IPS DF 6.9 (cell line): Measurements from ENCODE around the gene VTCN1.
"Not testable (repeated sequence)": the region's sequence is repeated elsewhere in the genome, so short reads cannot be mapped to it uniquely, and the experiment has no call there.

Experiments
- DNase-seq: peaks from one replicate; pipeline ENCODE4 v3.0.0-alpha.2; 2013; ENCODE audit warnings: low read depth, low spot score
- H3K27ac ChIP-seq: one replicate; pipeline ENCODE4 v1.5.1; 2013; ENCODE audit warnings: low read length, control low read depth
- H3K27me3 ChIP-seq: 2 replicates; pipeline ENCODE4 v1.6.1; 2013; ENCODE audit warnings: mild to moderate bottlenecking, low read length; ENCODE audit not compliant: control insufficient read depth, insufficient read depth
- H3K36me3 ChIP-seq: 2 replicates; pipeline ENCODE4 v1.6.1; 2013; ENCODE audit warnings: low read length; ENCODE audit not compliant: control insufficient read depth, insufficient read depth
- H3K4me1 ChIP-seq: 2 replicates; pipeline ENCODE4 v1.6.1; 2013; ENCODE audit warnings: low read length; ENCODE audit not compliant: control insufficient read depth, insufficient read depth
- H3K4me3 ChIP-seq: 2 replicates; pipeline ENCODE4 v1.5.1; 2013; ENCODE audit warnings: mild to moderate bottlenecking, low read length
- H3K9me3 ChIP-seq: 2 replicates; pipeline ENCODE4 v1.6.1; 2013; ENCODE audit warnings: low read length, inconsistent platforms; ENCODE audit not compliant: control insufficient read depth, insufficient read depth
- WGBS: extraction: QIAGEN DNeasy Blood & Tissue Kit; methylation state at CpG from one replicate; pipeline ENCODE4 v1.1.7; 2013; ENCODE audit warnings: mixed read lengths, missing lambda C conversion rate; ENCODE audit not compliant: insufficient read length, insufficient coverage; 5-methylcytosine and 5-hydroxymethylcytosine counted together

VTCN1 gene

GRCh38 chr1:117169871-117170596, 40.7 kb downstream of the VTCN1 start:
- H3K4me1 ChIP-seq, result no peaks in the 10 kb centered on the region
- H3K27me3 ChIP-seq, result no peaks in the 10 kb centered on the region
- DNase-seq, result no peak
- H3K27ac ChIP-seq, result no peak overlapping the region
- H3K36me3 ChIP-seq, result no peaks in the 10 kb centered on the region
- no peaks in the 10 kb centered on the region for H3K9me3 ChIP-seq
- WGBS, result no CpG with 5 or more reads among the region's 4 CpGs
- no peak overlapping the region for H3K4me3 ChIP-seq

- no peak overlapping the region for H3K4me3 ChIP-seq
- no peak overlapping the region for H3K27ac ChIP-seq
- no peaks in the 10 kb centered on the region for H3K36me3 ChIP-seq
- H3K4me1 ChIP-seq, result no peaks in the 10 kb centered on the region
- H3K9me3 ChIP-seq, result no peaks in the 10 kb centered on the region
- no peaks in the 10 kb centered on the region for H3K27me3 ChIP-seq
- DNase-seq, result no peak
Observed at GRCh38 chr1:117167402-117167801, 43.3 kb downstream of the VTCN1 start.

DNA sequence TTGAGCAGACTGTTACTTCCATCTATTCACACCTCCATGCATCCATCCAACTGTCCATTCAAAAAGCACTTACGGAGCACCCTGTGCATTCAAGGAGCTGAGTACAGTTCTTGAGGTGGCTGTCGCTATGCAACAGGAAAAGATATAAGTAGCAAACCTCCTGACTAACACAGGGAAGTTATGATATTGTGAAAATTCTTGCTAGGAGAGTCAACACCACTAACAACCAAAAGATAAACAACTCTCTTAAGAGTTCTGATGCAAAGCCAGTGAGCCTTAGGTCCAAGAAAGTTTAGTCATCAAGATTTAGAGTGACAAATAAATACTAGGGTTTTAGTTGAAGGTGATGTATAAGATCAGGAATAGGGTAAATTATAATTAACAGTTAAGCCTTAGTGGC, 44.7 kb downstream of the VTCN1 start:
- H3K27me3 ChIP-seq, result no peaks in the 10 kb centered on the region
- H3K27ac ChIP-seq, result no peak overlapping the region
- no peak for DNase-seq
- H3K36me3 ChIP-seq, result no peaks in the 10 kb centered on the region
- no CpG with 5 or more reads among the region's 2 CpGs for WGBS
- no peaks in the 10 kb centered on the region for H3K4me1 ChIP-seq
- H3K4me3 ChIP-seq, result no peak overlapping the region
- H3K9me3 ChIP-seq, result no peaks in the 10 kb centered on the region

DNA sequence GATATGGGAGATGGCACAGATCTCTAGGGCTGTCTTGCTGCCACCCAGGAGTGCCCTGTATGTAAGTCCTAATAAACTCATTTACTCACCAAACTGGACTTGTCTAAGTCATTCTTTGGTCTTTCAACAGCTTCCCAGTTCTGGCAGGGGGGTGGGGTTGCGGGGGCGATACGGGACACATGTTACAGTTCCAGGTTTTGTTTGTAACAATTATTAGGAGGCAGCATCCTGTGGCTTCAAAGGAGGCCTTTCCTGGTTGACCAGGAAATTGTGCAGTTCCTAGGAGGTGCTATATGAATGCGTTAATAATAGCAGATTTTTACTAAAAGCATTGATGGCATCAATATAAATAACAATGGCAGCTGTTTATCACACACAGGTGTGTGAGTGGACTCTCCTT, 46.5 kb downstream of the VTCN1 start:
- Histone ChIP-seq H3K27ac (no peak overlapping the region), H3K36me3 (no peaks in the 10 kb centered on the region), H3K4me1 (no peaks in the 10 kb centered on the region), H3K9me3 (no peaks in the 10 kb centered on the region), H3K4me3 (no peak overlapping the region), H3K27me3 (no peaks in the 10 kb centered on the region)
- no peak for DNase-seq
- WGBS, result no CpG with 5 or more reads among the region's 4 CpGs

DNA sequence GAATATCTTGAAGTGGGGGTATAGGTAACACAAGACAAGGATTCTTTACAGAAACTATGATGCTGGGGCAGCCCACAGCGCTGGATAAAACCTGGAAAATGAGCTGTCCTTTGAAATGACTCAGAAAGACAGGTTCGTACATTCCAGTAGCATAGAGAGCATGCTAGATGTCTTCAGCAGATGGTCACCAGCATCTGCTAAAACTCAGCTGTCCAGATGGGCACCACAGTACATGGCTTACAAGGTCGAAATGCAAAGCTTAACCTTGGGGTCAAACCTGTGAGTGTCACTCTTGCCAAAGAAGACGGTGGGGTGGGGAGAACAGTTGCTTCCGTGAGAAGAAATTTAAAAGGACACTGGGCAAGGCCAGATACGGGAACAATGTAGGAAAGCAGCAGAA, 47.9 kb downstream of the VTCN1 start:
- no peak overlapping the region for H3K27ac ChIP-seq
- H3K9me3 ChIP-seq, result no peaks in the 10 kb centered on the region
- no peak for DNase-seq
- no peaks in the 10 kb centered on the region for H3K27me3 ChIP-seq
- no peak overlapping the region for H3K4me3 ChIP-seq
- no CpG with 5 or more reads among the region's 6 CpGs for WGBS
- no peaks in the 10 kb centered on the region for H3K36me3 ChIP-seq
- H3K4me1 ChIP-seq, result no peaks in the 10 kb centered on the region

DNA sequence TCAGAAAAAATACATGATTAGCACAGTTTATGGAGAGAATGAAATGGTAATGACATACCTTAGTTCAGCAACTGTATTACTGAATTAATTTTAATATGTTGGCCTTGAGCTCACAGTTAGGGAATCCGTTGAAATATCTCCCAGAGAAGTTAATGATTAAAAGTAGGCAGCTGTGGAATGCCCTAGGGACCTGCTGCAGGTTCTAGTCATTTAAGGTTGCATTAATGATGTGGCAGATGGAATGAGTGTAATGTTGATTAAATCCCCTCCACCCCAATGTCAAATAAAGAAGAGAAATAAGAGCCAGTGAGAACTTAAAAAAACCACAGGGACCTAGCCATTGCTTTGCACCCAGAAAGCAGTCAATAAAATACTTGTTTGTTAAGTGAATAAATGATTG, 48.8 kb downstream of the VTCN1 start:
- H3K27ac ChIP-seq, result no peak overlapping the region

GRCh38 chr1:117151305-117151704, 59.4 kb downstream of the VTCN1 start:
- not testable (repeated sequence) for H3K9me3 ChIP-seq, H3K4me3 ChIP-seq, H3K27ac ChIP-seq, H3K4me1 ChIP-seq, H3K36me3 ChIP-seq, DNase-seq, H3K27me3 ChIP-seq
- no CpG with 5 or more reads among the region's 5 CpGs for WGBS

More for the DNA sequence above, 48.8 kb downstream of the VTCN1 start:
- Histone ChIP-seq H3K36me3 (no peaks in the 10 kb centered on the region), H3K4me3 (no peak overlapping the region), H3K4me1 (no peaks in the 10 kb centered on the region), H3K9me3 (no peaks in the 10 kb centered on the region), H3K27me3 (no peaks in the 10 kb centered on the region)
- WGBS, result no CpG with 5 or more reads among the region's 1 CpG
- no peak for DNase-seq

GRCh38 chr1:117150316-117150715, 60.4 kb downstream of the VTCN1 start:
- Histone ChIP-seq H3K4me3 (no peak overlapping the region), H3K36me3 (no peaks in the 10 kb centered on the region), H3K27ac (no peak overlapping the region), H3K27me3 (0 out of 2 replicates have a peak, but pooled peaks cover 1% of the 10 kb centered on the region), H3K9me3 (no peaks in the 10 kb centered on the region), H3K4me1 (no peaks in the 10 kb centered on the region)
- DNase-seq, result no peak
- no CpG with 5 or more reads among the region's 2 CpGs for WGBS

- H3K4me3 ChIP-seq, result no peak overlapping the region
- no peaks in the 10 kb centered on the region for H3K27me3 ChIP-seq
- H3K4me1 ChIP-seq, result no peaks in the 10 kb centered on the region
- H3K36me3 ChIP-seq, result no peaks in the 10 kb centered on the region
- H3K9me3 ChIP-seq, result no peaks in the 10 kb centered on the region
- no peak for DNase-seq
- no CpG with 5 or more reads among the region's 5 CpGs for WGBS
- H3K27ac ChIP-seq, result no peak overlapping the region
Observed at GRCh38 chr1:117147856-117148588, 62.7 kb downstream of the VTCN1 start.

GRCh38 chr1:117147341-117147831, 63.3 kb downstream of the VTCN1 start:
- H3K4me1 ChIP-seq, result no peaks in the 10 kb centered on the region
- H3K27ac ChIP-seq, result no peak overlapping the region
- no peaks in the 10 kb centered on the region for H3K27me3 ChIP-seq
- no peaks in the 10 kb centered on the region for H3K9me3 ChIP-seq
- WGBS, result no CpG with 5 or more reads among the region's 4 CpGs
- no peak overlapping the region for H3K4me3 ChIP-seq
- no peak for DNase-seq
- no peaks in the 10 kb centered on the region for H3K36me3 ChIP-seq
